Neural crest cell (in vitro differentiated cells): ENCODE results near the gene ARFGEF2. TPM values are rescaled to one million over a fixed set of nuclear protein-coding genes. Genes with fewer than 3 reads are reported as not detected.

Experiments
- DNase-seq: peaks from one replicate; pipeline ENCODE4 v3.0.0; 2021; ENCODE audit warnings: low read depth, mixed read lengths, low spot score
- H3K27ac Mint-ChIP-seq: one replicate; pipeline ENCODE4 v1.8.0; 2021; ENCODE audit warnings: mild to moderate bottlenecking, mixed read lengths; ENCODE audit not compliant: unreplicated experiment
- H3K27me3 Mint-ChIP-seq: 2 replicates; pipeline ENCODE4 v1.8.0; 2021; ENCODE audit warnings: low read depth, mild to moderate bottlenecking, mixed read lengths
- H3K36me3 Mint-ChIP-seq: 2 replicates; pipeline ENCODE4 v1.8.0; 2021; ENCODE audit warnings: low read depth, mild to moderate bottlenecking, mixed read lengths
- H3K4me1 Mint-ChIP-seq: 2 replicates; pipeline ENCODE4 v1.8.0; 2021; ENCODE audit warnings: mixed read lengths
- H3K4me3 Mint-ChIP-seq: one replicate; pipeline ENCODE4 v1.8.0; 2021; ENCODE audit warnings: mild to moderate bottlenecking, mixed read lengths
- H3K9me3 Mint-ChIP-seq: 2 replicates; pipeline ENCODE4 v1.8.0; 2021; ENCODE audit warnings: mixed read lengths
- CTCF ChIP-seq: fragments of 200-600 bp; sonication (generic); conservative IDR thresholded peaks from 2 replicates; pipeline ENCODE4 v1.5.0; 2021; ENCODE audit warnings: antibody characterized with exemption, mild to moderate bottlenecking
- total RNA-seq: library from RNA; stranded (reverse); gene quantifications from 2 replicates; pipeline ENCODE4 v1.2.1, GENCODE V29; 2021

Gene ARFGEF2
- total RNA-seq, 1 donor from 2014 or later: 18.0 TPM

- no peaks in the 10 kb centered on the region for H3K9me3 Mint-ChIP-seq
- H3K27me3 Mint-ChIP-seq: no peaks in the 10 kb centered on the region
- H3K4me1 Mint-ChIP-seq: peaks cover 19% of the 10 kb centered on the region
- no peak overlapping the region for H3K4me3 Mint-ChIP-seq
- no peak for TF ChIP-seq CTCF
- peaks cover 2% of the 10 kb centered on the region for H3K36me3 Mint-ChIP-seq
- DNase-seq: no peak
- H3K27ac Mint-ChIP-seq: no peak overlapping the region
Measured at GRCh38 chr20:48908656-48909319, 12.7 kb upstream of the ARFGEF2 start.

- no peak for TF ChIP-seq CTCF
- no peak overlapping the region for H3K27ac Mint-ChIP-seq
- no peak overlapping the region for H3K4me3 Mint-ChIP-seq
- H3K4me1 Mint-ChIP-seq: peaks cover 11% of the 10 kb centered on the region
- H3K36me3 Mint-ChIP-seq: peaks cover 2% of the 10 kb centered on the region
- no peaks in the 10 kb centered on the region for H3K27me3 Mint-ChIP-seq
- no peaks in the 10 kb centered on the region for H3K9me3 Mint-ChIP-seq
- no peak for DNase-seq
Measured at GRCh38 chr20:48909910-48910309, 11.6 kb upstream of the ARFGEF2 start.

GRCh38 chr20:48910347-48910781 is 11.1 kb upstream of the ARFGEF2 start:
- Mint-ChIP-seq H3K4me1 (peaks cover 7% of the 10 kb centered on the region), H3K27ac (no peak overlapping the region)

GRCh38 chr20:48912065-48912464 is 9.4 kb upstream of the ARFGEF2 start:
- H3K9me3 Mint-ChIP-seq: no peaks in the 10 kb centered on the region
- TF ChIP-seq CTCF: no peak
- H3K36me3 Mint-ChIP-seq: peaks cover 2% of the 10 kb centered on the region
- H3K4me1 Mint-ChIP-seq: peaks cover 7% of the 10 kb centered on the region
- H3K4me3 Mint-ChIP-seq: no peak overlapping the region
- no peak overlapping the region for H3K27ac Mint-ChIP-seq
- H3K27me3 Mint-ChIP-seq: no peaks in the 10 kb centered on the region
- DNase-seq: no peak

More at GRCh38 chr20:48910347-48910781, 11.1 kb upstream of the ARFGEF2 start:
- no peaks in the 10 kb centered on the region for H3K9me3 Mint-ChIP-seq
- no peak overlapping the region for H3K4me3 Mint-ChIP-seq
- DNase-seq: no peak
- TF ChIP-seq CTCF: no peak
- H3K27me3 Mint-ChIP-seq: no peaks in the 10 kb centered on the region
- peaks cover 2% of the 10 kb centered on the region for H3K36me3 Mint-ChIP-seq

GRCh38 chr20:48916699-48917098 is 4.8 kb upstream of the ARFGEF2 start:
- Mint-ChIP-seq H3K9me3 (no peaks in the 10 kb centered on the region), H3K27ac (no peak overlapping the region), H3K36me3 (no peaks in the 10 kb centered on the region), H3K4me1 (peaks cover 14% of the 10 kb centered on the region), H3K4me3 (no peak overlapping the region), H3K27me3 (no peaks in the 10 kb centered on the region)
- TF ChIP-seq CTCF: no peak
- no peak for DNase-seq
